HAP-1 (cell line): ENCODE measurements around the gene DHPS.

Experiments
- DNase-seq, 2 experiments: peaks; one replicate each; pipeline ENCODE4 v3.0.0-alpha.2; 2016 to 2020; ENCODE audit warnings: low spot score in 2 of 2
- H3K27me3 ChIP-seq: fragments of 250-450 bp; sonication (Bioruptor Pico); 2 replicates; pipeline ENCODE4 v1.5.1; 2020; ENCODE audit warnings: low read depth, mild to moderate bottlenecking, moderate library complexity
- H3K36me3 ChIP-seq: fragments of 250-450 bp; sonication (Bioruptor Pico); replicated peaks from 2 replicates; pipeline ENCODE4 v1.5.1; 2020; ENCODE audit warnings: mild to moderate bottlenecking
- H3K4me1 ChIP-seq: fragments of 250-450 bp; sonication (Bioruptor Pico); 2 replicates; pipeline ENCODE4 v1.5.1; 2020; ENCODE audit warnings: mild to moderate bottlenecking
- H3K4me3 ChIP-seq: fragments of 250-450 bp; sonication (Bioruptor Pico); 2 replicates; pipeline ENCODE4 v1.5.1; 2020; ENCODE audit warnings: mild to moderate bottlenecking, moderate library complexity
- H3K9me3 ChIP-seq: fragments of 250-450 bp; sonication (Bioruptor Pico); 2 replicates; pipeline ENCODE4 v1.5.1; 2020; ENCODE audit warnings: mild to moderate bottlenecking, moderate library complexity
- in situ Hi-C: fragments of 300-500 bp; cut with MboI; formaldehyde crosslinking; loops from 3 replicates; pipeline ENCODE4 v1.14.3; 2020; ENCODE audit warnings: low sequenced_read_pairs, inconsistent platforms, mixed read lengths

DHPS gene

GRCh38 chr19:12639901-12640613, 41.6 kb downstream of the DHPS start:
- no peaks in the 10 kb centered on the region for H3K9me3 ChIP-seq
- in situ Hi-C loops: no loop called here
- no peaks in the 10 kb centered on the region for H3K4me1 ChIP-seq
- H3K27me3 ChIP-seq: no peaks in the 10 kb centered on the region
- no peaks in the 10 kb centered on the region for H3K36me3 ChIP-seq
- peak in 1 of 2 experiments; percentile 55 for DNase-seq
- no peak overlapping the region for H3K4me3 ChIP-seq

- H3K9me3 ChIP-seq: no peaks in the 10 kb centered on the region
- in situ Hi-C loops: no loop called here
- DNase-seq: no peak
- H3K4me3 ChIP-seq: no peak overlapping the region
- no peaks in the 10 kb centered on the region for H3K27me3 ChIP-seq
- no peaks in the 10 kb centered on the region for H3K4me1 ChIP-seq
- H3K36me3 ChIP-seq: no peaks in the 10 kb centered on the region
Observed at GRCh38 chr19:12638611-12639182, 43.0 kb downstream of the DHPS start.

- in situ Hi-C loops: no loop called here
- H3K4me3 ChIP-seq: no peak overlapping the region
- no peaks in the 10 kb centered on the region for H3K4me1 ChIP-seq
- DNase-seq: no peak
- no peaks in the 10 kb centered on the region for H3K36me3 ChIP-seq
- no peaks in the 10 kb centered on the region for H3K27me3 ChIP-seq
- no peaks in the 10 kb centered on the region for H3K9me3 ChIP-seq
Observed at GRCh38 chr19:12636631-12637030, 45.0 kb downstream of the DHPS start.

- no peak for DNase-seq
- Histone ChIP-seq H3K27me3 (no peaks in the 10 kb centered on the region), H3K9me3 (peaks cover 24% of the 10 kb centered on the region), H3K4me1 (no peaks in the 10 kb centered on the region), H3K4me3 (no peak overlapping the region), H3K36me3 (peaks cover 52% of the 10 kb centered on the region)
- in situ Hi-C loops: no loop called here
Observed at GRCh38 chr19:12629215-12629614, 52.5 kb downstream of the DHPS start.

- in situ Hi-C loops: no loop called here
- Histone ChIP-seq H3K4me1 (no peaks in the 10 kb centered on the region), H3K4me3 (no peak overlapping the region), H3K36me3 (peaks cover 61% of the 10 kb centered on the region), H3K9me3 (peaks cover 24% of the 10 kb centered on the region), H3K27me3 (no peaks in the 10 kb centered on the region)
- no peak for DNase-seq
Observed at GRCh38 chr19:12628040-12629022, 53.3 kb downstream of the DHPS start.

GRCh38 chr19:12626958-12627357, 54.7 kb downstream of the DHPS start:
- H3K4me3 ChIP-seq: no peak overlapping the region
- H3K27me3 ChIP-seq: no peaks in the 10 kb centered on the region
- H3K4me1 ChIP-seq: no peaks in the 10 kb centered on the region
- in situ Hi-C loops: no loop called here
- DNase-seq: no peak
- peaks cover 24% of the 10 kb centered on the region for H3K9me3 ChIP-seq
- peaks cover 61% of the 10 kb centered on the region for H3K36me3 ChIP-seq
